HCT116 (cell line): ENCODE measurements around the gene NCBP2.

Experiments used
- EZH2 ChIP-seq: fragments of 200-600 bp; sonication (generic); IDR thresholded peaks from 2 replicates; pipeline ENCODE4 v1.6.1; 2017; ENCODE audit warnings: antibody characterized with exemption, mixed run types
- YY1 ChIP-seq: IDR thresholded peaks from 2 replicates; pipeline ENCODE4 v1.6.1; 2011; ENCODE audit warnings: low read length, low read depth, moderate library complexity, mild to moderate bottlenecking; ENCODE audit not compliant: insufficient replicate concordance; ENCODE audit errors: extremely low read depth
- TF ChIP-seq, protein P1 (sequence below), 3 experiments: fragments of 200-600 bp in 1 of 3; sonication (generic) in 1 of 3; IDR thresholded peaks in 2 of 3; conservative IDR thresholded peaks in 1 of 3; 2 replicates each; pipeline ENCODE4 v1.5.1; 2012 to 2017; ENCODE audit warnings: low read depth in 2 of 3, low read length in 2 of 3, antibody characterized with exemption in 1 of 3, borderline replicate concordance in 1 of 3, control low read depth in 1 of 3, mild to moderate bottlenecking in 1 of 3, mixed read lengths in 1 of 3, mixed run types in 1 of 3, moderate library complexity in 1 of 3; ENCODE audit not compliant: insufficient read depth in 1 of 3

DNA sequence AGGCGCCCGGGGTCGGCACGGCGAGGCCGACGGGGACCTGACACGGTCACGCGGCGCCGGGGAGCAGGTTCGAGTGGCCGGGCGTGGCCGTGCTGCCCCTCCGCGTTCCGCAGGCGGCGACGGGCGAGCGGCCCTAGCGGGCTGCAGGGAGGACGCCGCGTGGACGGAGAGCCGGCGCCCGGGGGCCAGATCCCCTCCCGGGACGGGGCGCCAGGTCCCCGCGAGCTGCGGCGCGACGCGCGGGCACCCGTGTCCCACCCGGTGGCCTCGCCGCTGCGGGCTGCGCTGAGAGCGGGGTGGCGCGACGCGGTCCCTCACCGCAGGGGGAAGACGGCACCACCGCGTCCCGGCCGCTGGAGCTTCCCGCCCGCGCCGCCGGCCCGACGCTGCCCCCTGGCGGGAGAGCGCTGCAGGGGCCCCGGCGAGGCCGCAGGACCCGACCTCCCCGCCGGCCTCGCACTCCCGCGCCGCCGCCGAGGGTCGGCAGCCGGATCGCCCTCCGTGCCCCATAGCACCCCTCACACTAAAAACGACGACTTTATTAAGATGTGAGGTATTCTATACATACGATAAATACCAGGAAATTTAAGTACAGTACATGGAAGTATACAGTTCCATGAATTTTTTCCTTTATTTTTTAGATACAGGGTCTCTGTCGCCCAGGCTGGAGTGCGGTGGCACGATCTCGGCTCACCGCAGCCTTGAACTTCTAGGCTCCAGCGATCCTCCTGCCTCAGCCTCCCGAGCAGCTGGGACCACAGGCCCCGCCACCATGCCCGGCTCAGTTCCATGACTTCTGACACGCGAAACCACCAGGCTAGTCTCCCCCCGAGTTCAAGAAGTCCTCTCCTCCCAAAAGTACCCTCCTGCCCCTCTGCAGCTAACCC, 27.6 kb upstream of the NCBP2 start:
- TF ChIP-seq YY1 (no peak), EZH2 (no peak)
- TF ChIP-seq, protein P1, sequence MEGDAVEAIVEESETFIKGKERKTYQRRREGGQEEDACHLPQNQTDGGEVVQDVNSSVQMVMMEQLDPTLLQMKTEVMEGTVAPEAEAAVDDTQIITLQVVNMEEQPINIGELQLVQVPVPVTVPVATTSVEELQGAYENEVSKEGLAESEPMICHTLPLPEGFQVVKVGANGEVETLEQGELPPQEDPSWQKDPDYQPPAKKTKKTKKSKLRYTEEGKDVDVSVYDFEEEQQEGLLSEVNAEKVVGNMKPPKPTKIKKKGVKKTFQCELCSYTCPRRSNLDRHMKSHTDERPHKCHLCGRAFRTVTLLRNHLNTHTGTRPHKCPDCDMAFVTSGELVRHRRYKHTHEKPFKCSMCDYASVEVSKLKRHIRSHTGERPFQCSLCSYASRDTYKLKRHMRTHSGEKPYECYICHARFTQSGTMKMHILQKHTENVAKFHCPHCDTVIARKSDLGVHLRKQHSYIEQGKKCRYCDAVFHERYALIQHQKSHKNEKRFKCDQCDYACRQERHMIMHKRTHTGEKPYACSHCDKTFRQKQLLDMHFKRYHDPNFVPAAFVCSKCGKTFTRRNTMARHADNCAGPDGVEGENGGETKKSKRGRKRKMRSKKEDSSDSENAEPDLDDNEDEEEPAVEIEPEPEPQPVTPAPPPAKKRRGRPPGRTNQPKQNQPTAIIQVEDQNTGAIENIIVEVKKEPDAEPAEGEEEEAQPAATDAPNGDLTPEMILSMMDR (IDR thresholded peaks at IDR 0.05 in 2 of 3, conservative IDR thresholded peaks at IDR 0.05 in 1 of 3; ENCODE audit: borderline replicate concordance in 1 of 3, insufficient read depth in 1 of 3, low read depth in 2 of 3, low read length in 2 of 3), result peak; percentile 45 to 56 (median 54); a peak in 5 of 6 replicates
